ENCODE results near the gene MBNL3.

The MBNL3 gene, protein sequence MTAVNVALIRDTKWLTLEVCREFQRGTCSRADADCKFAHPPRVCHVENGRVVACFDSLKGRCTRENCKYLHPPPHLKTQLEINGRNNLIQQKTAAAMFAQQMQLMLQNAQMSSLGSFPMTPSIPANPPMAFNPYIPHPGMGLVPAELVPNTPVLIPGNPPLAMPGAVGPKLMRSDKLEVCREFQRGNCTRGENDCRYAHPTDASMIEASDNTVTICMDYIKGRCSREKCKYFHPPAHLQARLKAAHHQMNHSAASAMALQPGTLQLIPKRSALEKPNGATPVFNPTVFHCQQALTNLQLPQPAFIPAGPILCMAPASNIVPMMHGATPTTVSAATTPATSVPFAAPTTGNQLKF

GRCh38 chrX:132488819-132489577 lies at the start of gene MBNL3:
Gene MBNL3 (minus strand): TSS chrX:132489038. CDS start chrX:132439611, 49,427 bp downstream.
- DNase-seq = peak; percentile 49

DNA sequence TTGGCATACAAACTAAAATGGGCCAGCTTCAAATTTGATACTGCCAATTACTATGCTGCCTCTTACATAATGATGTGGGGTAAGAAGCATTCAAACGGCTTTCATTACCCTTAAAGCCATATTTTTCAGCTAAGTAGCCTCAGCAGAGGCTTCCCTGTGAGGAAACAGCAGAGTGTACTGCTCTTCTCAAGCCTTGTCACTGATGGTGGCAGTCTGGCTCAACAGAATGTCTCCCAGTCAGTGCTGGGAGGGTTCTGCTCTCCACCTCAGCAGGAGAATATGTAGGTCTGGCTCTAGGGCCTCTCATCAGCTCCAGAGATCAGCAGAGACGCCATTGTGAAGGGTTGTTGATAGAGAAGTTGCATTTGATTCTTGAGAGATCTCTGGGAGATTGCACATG lies 44.6 kb upstream of the MBNL3 start:
- no peak for DNase-seq

DNA sequence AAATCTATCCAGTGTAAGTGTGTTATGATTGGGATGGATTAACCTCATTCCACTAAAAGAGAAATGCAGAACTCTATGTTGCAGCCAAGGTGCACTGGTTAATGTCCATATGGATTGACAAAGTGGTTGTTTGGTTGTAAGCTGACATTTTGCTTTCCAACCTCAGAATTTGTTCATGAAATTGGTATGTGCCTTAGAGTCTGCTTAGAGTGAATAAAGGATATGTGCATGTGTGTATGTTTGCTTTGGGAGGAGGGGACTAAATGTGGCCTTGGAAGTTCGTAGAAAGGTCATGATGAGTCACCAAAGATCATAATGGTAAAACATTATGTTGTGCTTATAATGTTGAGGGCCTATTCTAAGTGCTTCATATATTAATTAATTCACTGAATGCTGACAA lies 44.1 kb upstream of the MBNL3 start:
- no peak for DNase-seq

GRCh38 chrX:132532097-132532496 lies 43.3 kb upstream of the MBNL3 start:
- no peak for DNase-seq

GRCh38 chrX:132520792-132521191 lies 32.0 kb upstream of the MBNL3 start:
- DNase-seq = no peak

GRCh38 chrX:132520213-132520612 lies 31.4 kb upstream of the MBNL3 start:
- no peak for DNase-seq

GRCh38 chrX:132518401-132518800 lies 29.6 kb upstream of the MBNL3 start:
- DNase-seq = no peak

DNA sequence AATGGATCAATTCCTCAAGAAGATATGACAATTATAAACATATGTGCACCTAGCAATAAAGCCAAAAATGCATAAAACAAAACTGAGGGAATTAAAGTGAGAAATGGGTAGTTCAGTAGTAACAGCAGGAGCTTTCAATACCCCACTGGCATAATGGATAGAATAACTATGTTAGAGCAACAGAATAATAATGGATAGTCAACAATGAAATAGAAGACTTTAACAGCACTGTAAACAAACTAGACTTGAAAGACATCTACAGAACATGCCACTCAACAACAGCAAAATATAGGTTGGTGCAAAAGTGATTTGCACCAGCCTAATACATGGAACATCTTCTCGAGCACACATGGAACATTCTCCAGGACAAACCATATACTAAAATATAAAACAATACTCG lies 20.0 kb upstream of the MBNL3 start:
- DNase-seq = no peak

DNA sequence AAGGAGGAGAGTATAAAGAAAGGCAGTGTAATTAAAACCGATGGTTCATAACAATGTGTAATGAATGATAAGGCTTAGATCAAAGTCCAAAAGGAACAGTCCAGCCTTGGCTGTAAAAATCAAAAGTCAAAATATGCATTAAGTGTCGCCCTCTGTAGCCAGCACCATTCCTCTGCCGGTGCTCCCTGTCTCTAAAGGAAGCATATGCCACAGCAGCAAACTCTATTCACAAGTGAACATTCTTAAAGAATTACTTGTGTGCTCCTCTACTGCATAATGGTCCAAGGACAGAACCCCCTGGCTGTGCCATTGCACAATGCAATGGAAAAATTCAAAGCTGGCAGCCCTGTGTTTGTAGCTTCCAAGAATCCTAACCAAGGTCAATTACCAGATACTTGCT lies 16.3 kb upstream of the MBNL3 start:
- DNase-seq = no peak

GRCh38 chrX:132504417-132504816 lies 15.6 kb upstream of the MBNL3 start:
- no peak for DNase-seq

DNA sequence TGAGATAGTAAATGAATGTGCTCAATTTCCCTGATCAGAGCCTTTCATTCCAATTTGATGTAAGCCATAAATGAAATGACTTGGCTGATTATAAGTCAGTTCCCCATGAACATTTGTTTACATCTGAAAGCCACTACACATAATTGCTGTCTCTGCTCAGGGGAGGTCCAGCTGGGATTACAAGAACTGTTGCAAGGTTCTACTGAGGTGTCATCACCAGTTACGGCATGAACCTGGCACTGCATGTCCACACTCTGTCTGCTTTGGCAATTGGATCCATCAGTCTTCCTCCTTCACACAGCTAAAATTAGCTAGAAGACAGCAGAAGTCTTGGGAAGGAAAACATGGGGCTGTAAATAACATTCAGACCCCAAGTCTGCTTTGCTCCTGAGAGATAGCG lies 12.8 kb upstream of the MBNL3 start:
- no peak for DNase-seq

- no peak for DNase-seq
Observed at GRCh38 chrX:132497432-132497831, 8.6 kb upstream of the MBNL3 start.

- no peak for DNase-seq
Observed at GRCh38 chrX:132493095-132493494, 4.3 kb upstream of the MBNL3 start.

GRCh38 chrX:132491191-132491590 lies 2.4 kb upstream of the MBNL3 start:
- no peak for DNase-seq

DNA sequence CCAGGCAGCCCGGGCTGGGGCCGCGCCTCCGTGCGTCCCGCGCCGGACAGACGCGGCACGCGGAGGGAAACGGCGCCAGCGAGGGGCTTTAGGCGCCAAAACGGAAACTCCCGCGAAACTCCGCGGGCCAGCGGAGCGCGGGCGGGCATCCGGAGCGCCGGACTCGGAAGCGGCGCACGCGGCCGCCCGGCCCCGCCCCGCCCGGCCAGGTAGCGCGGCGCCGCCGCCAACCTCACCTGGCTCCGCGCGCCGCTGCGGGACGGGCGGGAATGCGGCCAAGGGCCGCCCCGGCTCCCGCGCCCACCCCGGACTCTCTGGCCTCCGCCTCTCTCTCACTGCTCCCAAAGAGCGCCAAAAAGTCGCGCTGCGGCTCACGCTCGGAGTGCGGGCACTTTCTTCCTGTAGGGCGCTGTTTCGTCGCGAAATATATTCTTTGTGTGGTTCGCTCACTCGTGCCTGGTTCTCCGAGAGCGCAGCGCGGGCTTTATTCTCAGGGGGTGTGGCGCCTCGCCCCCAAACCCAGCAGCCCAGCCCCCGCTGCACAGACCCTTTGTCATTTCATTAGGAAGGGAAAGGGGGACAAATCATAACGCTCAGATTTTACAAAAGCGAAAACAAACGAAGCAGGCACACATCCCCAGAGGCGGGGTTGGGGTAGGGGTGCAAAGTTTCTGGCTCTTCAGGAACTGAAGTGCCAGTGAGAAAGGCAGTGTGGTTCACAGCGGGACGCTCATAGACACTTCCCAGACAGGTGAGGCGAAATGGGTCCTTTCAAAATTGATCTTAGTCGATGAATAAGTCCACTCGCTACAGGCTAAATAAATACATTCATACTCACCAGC lies 961 bp upstream of the MBNL3 start:
- no peak for DNase-seq

DNA sequence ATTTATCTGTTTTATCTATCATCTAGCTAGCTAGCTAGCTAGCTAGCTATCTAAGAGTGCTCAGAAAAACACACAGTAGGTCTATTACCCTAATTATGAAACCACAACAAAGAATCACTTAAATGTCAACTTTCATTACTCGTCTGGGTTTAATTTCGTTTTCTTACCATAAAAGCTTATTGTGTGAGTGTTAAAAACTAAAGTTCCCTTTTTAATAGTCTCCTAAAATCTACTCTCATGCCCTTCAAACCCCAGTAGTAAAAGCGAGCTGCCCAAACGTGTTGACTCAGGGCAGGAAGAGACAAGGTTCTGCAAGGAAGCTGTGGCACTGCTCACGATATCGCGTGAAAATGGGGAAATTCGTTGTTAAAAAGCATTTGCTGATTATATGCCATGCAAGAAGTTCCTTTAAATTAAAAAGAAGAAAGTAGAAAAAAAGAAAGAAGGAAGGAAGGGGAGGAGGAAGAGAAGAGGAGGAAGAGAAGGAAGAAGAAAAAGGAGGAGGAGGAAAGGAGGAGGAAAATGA lies 595 bp downstream of the MBNL3 start:
- no peak for DNase-seq

GRCh38 chrX:132486599-132487178 lies 2.1 kb downstream of the MBNL3 start:
- no peak for DNase-seq

DNA sequence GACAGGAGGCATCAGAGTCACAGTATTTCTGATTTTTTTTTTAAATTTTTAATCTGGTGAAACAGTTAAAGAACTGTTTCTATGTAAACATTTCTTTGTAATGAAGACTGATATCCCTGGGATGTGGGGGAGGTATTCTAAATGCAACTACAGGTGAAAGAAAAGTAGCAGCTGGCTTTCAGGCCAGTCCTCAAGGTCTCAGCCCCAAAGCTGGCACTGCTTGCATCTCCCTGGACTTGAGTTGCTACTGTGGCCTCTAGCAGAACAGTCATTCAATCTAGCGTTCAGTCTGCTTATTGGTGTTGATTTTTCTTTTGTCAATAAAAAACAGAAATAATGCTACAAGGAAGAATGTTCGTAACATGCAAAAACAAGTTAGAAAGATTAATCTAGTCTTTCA lies 4.9 kb downstream of the MBNL3 start:
- DNase-seq = no peak

DNA sequence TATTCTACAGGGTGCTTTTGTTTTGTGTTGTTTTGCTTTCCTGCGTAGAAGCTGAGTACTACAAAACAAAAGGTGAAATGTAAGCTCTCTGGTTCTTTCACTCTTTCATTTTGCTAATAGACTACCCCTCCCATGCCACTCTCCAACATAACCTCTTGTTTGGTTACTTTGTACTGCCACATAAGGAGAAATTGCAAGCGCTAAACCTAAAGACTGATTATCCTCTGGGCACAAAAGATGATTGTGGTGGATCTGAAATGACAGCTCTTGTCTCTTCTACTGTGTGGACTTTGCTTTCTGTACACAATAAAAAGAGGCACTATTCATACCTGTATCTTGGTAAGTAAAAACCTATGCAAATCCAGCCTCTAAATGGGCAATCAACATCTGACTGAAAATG lies 5.3 kb downstream of the MBNL3 start:
- DNase-seq = no peak

- no peak for DNase-seq
Observed at GRCh38 chrX:132482632-132483031, 6.2 kb downstream of the MBNL3 start.

DNA sequence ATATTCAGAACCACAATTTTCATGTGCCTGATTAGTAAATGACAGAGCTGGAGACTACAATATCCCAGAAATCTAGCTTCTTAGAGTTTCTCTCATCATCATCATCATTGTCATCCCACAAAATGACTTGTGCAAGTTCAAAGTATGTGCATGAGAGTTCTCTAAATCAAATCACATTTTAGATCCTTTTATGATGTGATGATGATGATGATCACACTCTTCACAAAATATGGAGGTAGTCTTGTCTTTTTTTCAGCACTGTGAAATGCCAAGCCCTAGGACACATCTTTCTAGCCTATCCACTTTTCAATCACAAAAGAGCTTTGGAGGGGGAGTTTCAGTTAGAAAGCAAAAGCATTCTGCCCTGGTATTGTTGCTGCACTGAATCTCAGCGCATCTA lies 7.4 kb downstream of the MBNL3 start:
- no peak for DNase-seq

DNA sequence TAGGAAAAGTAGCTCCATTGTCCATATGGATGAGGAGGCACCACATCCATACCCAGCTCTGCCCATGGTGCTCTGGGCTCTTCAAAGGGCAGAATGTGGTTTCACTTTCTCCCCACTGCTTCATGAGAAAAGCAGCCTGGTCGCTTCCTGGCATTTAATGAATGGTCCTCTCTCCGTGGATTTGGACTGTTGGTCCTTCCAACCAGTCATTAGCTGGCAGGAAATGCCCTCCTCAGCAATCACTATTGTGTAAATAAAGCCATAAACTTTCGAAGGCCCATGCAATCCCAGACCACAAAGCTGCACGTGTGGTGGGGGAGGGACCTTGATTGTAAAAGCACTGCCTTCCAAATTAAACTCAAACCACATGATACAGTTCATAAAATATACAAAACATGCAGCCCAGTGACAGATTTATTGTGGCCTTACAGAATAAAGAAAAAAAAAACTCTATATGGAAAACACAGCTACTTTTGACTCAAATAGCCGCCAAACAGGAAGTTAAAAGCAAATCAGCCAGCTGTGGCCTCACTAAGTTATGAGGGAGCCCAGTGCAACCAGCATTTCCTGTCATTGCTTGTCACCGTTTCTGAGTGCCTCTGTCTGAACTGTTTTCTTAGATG lies 8.1 kb downstream of the MBNL3 start:
- no peak for DNase-seq
